ENCODE measurements around the gene ATG16L1. TPM values are rescaled to one million over a fixed set of nuclear protein-coding genes. Genes with fewer than 3 reads are reported as not detected.

ATG16L1 gene
- 56.3 and 62.2 TPM in 2 replicates for total RNA-seq

DNA sequence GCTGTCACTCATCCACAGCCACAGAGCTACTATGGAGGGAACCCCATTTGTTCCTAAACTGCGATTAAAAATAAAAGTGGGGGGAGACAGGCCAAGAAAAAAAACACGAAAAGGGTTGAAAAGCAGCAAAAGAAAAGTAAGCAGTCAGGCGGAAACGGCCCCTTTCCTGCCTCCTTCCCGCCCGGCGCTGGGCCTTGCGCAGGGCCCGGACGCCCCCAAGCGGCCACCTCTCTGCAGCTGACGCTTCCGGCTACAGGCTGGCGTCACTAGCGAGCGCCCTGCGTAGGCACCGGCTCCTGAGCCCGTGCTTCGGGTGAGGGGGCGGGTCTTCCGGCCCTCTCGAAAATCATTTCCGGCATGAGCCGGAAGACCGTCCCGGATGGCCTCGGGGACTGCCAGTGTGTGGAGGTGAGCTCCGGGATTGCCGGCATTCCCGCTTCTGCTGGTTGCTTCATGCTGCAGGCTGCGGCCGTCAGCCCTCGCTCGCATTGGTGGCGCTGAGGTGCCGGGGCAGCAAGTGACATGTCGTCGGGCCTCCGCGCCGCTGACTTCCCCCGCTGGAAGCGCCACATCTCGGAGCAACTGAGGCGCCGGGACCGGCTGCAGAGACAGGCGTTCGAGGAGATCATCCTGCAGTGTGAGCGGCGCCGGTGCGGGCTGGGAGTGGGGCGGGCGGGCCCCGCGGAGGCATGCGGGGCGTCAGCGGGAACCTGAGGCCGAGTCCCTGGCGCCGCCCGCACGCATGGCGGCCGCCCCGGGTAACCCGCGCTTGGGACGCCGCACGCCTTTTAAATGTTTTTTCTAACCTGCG is at the start of gene ATG16L1:
Gene ATG16L1, plus strand, starts transcription at position 368 of the 811 bp plus-strand sequence. Its CDS starts 155 bp downstream, at position 523.
- intact Hi-C loops (cut with micrococcal nuclease) = loop anchor here (1.0 to 5.0 kb wide), 11 partner anchors 17 to 699 kb away; partner anchors contain the start of genes EIF4E2, GIGYF2, INPP5D and TIGD1

DNA sequence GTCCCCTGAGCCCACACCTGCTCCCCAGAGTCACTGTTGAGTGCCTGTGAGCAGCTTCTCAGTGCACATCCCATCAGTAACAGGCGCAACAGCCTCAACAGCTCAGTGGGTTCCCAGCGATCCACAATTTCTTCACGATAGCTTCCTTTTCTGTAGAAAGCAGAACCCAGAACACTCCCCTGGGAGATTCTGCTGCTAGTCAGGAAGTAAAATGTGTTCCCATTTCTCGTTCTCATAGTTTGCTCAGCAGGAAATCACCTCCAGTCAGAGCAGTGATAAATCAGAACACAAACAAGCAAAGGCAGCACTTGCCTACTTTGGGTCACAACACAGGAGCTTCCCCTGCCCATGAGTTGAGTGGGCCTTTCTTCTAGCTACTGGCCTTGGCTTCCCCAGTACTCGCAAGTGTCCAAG is 48.9 kb upstream of the ATG16L1 start:
- intact Hi-C loops (cut with micrococcal nuclease) = no loop called here

DNA sequence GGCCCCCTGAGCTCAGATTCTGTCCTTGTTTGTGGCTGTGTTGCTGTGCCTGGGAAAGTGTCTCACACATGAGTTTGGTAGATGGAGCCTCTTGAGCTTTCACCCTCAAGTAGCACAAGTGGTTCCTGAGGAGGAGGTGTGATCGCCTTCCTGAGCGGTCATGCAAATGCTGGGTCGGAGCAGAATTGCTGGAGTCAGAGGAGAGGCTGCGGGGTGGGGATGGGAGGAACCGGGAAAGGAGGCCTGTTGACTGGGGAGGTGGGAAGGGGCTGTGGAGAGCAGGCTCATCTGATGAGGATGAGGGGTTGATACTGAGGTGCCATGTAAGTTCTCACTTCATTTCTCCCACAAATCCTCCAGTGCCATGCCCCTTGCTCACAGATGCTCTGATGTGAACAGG is 48.4 kb upstream of the ATG16L1 start:
- intact Hi-C loops (cut with micrococcal nuclease) = no loop called here

DNA sequence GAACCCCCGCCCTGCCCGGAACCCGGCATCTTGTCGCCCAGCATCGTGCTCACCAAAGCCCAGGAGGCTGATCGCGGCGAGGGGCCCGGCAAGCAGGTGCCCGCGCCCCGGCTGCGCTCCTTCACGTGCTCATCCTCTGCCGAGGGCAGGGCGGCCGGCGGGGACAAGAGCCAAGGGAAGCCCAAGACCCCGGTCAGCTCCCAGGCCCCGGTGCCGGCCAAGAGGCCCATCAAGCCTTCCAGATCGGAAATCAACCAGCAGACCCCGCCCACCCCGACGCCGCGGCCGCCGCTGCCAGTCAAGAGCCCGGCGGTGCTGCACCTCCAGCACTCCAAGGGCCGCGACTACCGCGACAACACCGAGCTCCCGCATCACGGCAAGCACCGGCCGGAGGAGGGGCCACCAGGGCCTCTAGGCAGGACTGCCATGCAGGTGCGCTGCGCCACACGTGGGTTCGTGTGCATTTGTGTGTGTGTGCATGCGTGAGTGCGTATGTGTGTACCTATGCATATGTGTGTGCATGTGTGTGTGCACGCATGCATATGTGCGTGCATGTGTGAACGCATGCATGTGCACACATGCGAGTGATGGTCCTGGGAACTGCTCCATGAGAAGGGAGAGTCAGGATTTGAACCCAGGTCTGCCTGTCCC is 47.1 kb upstream of the ATG16L1 start:
- intact Hi-C loops (cut with micrococcal nuclease) = no loop called here

DNA sequence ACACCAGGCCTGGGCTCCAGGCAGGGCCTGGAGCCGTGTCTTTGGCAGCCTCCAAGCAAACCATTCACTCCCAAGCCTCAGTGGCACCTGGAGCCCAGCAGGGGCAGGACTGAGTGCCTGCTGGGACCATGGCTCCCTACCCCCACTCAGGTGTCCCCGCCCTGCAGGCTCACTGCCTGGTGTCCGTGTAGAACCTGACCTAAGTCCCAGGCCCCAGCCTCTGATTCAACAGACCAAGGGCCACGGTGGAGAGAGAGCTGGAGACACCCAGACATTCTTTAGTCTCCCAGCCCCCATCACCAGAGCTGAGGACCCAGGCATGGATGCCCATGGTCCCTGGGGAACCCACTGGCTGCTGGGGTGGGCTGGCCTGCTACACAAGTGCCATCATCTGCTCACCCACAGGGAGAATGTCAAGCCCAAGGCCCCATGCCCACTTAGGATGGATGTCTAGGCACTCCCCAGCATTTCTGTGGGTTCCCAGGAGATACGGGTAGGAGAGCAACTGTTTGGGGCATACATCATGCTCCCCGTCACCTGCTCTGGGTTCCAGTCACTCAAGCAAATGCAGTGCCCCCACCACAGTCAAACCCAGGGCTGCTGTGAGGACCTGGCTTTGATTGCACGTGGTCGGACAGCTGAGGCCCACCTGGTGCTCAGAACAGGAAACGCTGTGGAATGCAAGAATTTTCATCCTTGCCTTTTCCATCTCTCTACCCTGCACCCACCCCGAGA is 42.9 kb upstream of the ATG16L1 start:
- intact Hi-C loops (cut with micrococcal nuclease) = no loop called here

DNA sequence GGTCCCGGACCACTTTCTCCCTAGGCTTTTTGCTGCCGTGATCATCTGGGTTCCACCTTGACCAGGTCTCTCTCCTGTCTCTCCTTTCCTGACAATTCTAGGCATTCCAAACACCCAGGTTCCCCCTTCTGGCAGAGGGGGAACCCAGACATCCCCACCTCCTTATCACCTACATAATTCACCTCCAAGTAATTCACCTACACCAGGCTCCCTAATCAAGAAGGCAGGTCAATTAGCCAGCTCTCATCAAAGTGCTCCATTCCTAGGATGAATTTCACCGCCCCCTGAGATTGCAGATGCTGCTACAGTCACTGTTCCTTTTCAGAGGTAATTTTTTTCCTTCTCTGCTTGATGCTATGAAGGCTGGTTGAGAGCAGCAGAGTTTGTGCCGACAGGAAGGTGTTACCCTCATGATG is 42.3 kb upstream of the ATG16L1 start:
- intact Hi-C loops (cut with micrococcal nuclease) = no loop called here

DNA sequence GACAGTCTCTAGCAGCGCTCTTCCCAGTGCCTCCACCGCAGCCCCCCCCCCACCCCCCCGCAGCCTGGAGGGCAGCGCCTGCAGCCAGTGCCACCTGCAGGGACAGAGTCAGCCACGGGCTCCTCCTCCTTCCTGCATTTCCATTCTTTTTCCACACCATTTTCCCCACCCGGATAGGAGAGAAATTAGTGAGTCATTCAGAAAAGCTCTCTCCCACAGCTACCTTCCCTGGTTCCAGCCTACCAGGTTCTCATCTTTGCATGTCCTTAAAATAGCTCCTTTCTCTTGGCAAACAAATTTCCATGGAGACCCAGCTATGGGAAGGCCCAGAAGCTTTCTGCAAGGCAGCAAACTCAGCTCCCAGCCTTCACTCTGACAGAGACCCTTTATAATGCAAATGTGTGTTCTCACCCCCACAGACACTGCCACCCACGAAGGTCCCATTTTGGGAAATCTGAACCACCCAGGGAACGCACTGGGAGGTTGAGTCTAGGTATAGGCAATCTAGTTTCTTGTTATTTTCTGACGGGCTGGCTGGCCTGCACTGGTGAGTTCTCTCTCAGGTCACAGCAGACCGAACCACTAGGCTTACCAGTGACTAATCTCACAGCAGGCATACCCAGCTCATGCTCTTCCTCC is 41.8 kb upstream of the ATG16L1 start:
- intact Hi-C loops (cut with micrococcal nuclease) = no loop called here

DNA sequence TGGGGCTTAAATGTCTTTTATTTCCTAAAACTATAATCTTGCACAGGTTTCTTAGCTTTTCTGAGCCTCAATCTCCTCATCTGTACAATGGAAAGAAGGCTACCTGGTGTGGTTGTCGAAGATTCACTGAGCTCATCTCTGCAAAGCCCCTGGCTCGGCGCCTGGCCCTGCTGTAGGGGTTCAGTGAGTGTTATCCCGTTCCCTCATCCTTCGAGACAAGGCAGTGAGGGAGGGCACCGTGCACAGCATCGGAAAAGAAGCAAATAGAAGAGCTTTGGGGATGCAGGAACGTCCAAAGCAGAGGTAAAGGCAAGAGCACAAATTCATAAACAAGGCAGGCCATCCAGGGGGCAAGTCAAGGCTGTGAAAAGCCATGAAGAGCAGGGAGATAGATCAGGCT is 41.2 kb upstream of the ATG16L1 start:
- intact Hi-C loops (cut with micrococcal nuclease) = no loop called here

DNA sequence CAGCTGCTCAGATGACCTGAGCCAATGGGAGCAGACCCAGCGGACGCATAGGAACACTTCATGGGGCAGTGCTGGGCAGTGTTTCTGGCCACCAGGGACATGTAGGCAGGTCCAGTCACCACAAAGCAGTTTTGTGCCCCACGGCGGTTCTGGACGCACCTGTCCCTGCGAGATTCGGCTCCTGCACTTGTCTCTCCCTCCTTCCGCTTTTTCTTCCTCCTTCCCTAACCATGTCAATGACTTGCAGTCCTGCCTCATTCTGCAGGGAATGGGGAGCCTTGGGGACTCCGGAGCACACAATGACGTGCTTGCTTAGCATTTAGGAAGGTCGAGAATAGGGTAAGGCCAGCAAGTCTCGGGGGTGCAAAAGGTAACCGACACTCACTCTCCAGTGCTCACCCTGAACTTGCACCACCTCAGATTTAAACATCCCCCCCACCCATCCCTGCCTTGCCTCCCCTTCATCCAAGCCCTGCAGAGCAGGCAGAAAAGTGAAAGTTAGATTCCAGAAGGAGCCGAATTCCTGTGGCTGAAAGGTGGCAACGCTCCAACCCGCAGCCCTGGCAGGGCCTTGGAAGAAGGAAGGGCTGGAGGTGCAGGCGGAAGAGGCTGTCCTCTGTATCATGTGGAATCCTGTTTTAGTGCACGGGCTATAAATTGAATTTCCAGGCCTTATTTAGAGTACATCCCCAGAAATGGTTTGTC is 40.5 kb upstream of the ATG16L1 start:
- intact Hi-C loops (cut with micrococcal nuclease) = no loop called here

DNA sequence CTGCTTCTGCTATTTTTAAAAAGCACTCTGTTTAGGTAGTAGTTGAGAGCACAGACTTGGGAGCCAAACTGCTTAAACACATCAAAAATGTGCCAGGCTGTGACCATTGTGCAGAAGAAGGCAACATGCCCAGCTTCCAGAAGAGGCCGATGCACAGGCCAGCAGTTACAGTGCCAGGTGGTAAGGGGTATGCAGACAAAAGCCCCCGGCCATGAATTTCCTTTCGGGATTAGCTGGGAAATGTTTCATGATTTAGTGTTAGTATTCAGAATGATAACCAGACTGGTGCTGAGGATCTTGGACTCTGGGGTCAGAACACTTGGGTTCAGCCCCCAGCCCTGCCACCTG is 40.0 kb upstream of the ATG16L1 start:
- intact Hi-C loops (cut with micrococcal nuclease) = no loop called here

DNA sequence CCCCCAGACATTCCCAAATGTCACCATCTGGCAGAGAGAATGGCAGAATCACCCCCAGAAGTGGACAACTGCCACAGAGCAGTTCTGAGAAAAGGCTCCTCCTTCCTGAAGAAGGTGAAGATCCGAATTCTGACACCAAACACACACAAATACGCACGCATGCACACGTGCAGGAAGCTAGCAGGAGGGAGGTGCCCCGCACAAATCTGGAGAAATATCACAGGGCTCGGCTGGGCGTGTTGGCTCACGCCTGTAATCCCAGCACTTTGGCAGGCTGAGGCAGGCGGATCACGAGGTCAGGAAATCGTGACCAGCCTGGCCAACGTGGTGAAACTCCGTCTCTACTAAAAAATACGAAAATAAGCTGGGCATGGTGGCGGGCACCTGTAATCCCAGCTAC is 38.5 kb upstream of the ATG16L1 start:
- intact Hi-C loops (cut with micrococcal nuclease) = no loop called here

DNA sequence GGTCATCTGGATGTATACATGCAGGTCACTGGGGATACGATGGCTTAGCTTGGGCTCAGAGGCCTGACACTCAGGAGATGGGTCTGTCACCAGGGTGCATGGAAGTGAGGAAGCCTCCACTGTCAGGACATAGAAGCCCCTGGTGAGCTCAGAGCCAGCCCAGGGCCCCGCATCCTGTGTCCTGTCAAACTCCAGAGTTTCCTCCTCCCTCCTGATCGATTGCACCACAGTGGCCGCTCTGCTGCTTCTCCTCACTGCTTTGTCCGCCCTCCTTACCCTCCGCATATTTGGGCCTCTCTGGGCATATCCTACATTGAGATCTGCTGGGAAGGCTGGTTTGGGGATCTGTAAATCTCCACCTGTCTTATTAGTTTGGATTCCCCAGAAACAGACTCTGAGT is 37.5 kb upstream of the ATG16L1 start:
- intact Hi-C loops (cut with micrococcal nuclease) = no loop called here

DNA sequence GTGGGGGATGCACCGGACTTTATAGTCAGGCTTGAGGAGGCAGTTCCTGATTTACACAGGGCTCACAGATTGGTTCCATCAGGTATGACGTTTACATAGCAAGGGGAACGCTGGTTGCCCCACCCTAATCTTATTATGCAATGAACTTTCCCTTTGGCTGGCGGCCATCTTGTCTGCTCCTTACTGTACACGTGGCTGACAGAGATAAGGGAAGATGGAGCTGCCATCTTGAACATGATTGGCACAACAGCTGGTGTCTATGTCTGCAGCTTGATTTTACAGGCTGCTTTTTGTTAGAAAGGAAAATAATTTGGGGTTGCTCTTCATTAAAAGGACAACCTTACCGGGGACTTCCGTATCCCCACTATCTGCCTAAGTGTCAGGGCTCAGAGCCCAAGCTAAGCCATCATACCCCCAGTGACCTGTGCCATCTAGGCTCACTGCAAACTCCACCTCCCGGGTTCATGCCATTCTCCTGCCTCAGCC is 33.5 kb upstream of the ATG16L1 start:
- intact Hi-C loops (cut with micrococcal nuclease) = no loop called here

DNA sequence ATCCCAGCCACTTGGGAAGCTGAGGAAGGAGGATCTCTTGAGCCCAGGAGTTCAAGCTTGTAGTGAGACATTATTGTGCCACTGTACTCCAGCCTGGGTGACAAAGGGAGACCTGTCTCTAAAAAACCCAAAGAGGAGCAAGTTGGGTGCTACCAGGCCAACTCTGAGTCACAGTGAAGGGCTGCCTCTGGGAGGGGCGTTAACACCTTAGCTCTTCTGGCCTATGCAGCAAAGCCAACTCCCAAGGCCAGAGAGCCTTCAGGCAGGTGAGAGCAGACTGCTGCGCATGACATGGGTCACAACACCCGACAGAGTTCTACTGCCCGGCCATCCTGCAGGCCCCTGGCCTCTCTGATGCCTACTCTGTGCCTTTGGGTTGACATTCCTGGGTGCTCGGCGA is 32.6 kb upstream of the ATG16L1 start:
- intact Hi-C loops (cut with micrococcal nuclease) = no loop called here

DNA sequence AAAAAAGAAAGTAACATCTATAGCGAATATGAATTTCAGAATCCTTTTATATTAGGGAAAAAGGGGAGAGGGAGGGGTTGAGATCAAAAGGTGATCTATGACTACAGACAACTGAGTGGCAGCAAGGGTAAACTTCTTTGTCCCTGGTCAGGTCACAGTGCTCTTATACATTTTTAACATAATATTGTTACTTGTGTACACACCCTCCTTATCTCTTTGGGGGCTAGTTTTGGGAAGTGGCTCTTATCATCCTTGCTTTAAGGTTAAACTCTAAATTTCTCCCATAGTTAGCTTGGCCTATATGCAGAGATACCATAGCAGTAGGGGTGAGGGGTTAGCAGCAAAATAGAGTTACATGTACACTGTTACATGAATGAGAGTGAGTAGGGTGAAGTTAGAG is 31.6 kb upstream of the ATG16L1 start:
- intact Hi-C loops (cut with micrococcal nuclease) = no loop called here

DNA sequence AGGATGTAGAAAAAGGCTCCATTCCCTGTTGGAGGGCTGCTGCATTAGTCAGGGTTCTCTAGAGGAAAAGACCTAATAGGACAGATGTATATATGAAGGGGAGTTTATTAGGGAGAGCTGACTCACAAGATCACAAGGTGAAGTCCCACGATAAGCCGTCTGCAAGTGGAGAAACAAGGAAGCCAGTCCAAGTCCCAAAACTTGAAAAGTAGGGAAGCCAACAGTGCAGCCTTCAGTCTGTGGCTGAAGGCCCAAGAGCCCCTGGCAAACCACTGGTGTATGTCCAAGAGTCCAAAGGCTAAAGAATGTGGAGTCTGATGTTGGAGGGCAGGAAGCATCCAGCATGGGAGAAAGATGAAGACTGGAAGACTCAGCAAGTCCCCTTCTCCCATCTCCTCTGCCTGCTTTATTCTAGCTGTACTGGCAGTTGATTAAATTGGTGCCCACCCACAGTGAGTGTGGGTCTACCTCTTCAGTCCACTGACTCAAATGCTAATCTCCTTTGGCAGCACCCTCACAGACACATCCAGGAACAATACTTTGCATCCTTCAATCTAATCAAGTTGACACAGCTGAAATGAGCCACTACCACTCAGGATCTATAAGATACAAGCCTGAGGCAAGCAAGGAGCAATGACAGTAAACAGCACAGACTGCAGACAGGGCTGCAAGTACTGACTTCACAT is 30.0 kb upstream of the ATG16L1 start:
- intact Hi-C loops (cut with micrococcal nuclease) = no loop called here

DNA sequence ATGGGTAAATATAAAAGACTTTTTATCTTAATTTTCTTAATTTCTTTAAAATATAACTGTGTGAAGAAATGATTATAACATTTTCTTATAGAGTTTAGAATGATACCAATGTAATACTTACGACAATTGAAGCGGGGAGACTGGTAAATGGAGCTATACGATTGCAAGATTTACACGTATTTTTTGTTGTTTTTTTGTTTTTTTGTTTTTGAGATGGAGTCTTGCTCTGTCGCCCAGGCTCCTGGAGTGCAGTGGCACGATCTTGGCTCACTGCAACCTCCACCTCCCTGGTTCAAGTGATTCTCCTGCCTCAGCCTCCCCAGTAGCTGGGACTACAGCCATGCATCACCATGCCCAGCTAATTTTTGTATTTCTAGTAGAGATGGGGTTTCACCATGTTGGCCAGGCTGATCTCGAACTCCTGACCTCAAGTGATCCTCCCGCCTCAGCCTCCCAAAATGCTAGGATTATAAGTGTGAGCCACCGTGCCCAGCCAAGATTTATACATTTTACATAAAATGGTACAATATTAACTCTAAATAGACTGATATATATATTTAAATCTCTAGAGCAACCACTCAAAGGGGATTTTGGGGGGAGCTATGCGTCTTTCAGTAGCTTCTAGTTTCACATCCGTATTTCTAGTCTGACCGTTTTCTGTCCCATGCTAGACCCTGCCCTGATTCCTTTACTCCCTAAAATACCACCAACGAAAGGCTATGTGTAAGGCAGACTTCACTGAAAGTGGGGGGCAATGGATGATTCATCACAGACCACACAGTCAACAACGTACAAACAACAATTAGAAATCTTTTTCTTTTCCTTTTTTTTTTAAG is 28.2 kb upstream of the ATG16L1 start:
- intact Hi-C loops (cut with micrococcal nuclease) = no loop called here

DNA sequence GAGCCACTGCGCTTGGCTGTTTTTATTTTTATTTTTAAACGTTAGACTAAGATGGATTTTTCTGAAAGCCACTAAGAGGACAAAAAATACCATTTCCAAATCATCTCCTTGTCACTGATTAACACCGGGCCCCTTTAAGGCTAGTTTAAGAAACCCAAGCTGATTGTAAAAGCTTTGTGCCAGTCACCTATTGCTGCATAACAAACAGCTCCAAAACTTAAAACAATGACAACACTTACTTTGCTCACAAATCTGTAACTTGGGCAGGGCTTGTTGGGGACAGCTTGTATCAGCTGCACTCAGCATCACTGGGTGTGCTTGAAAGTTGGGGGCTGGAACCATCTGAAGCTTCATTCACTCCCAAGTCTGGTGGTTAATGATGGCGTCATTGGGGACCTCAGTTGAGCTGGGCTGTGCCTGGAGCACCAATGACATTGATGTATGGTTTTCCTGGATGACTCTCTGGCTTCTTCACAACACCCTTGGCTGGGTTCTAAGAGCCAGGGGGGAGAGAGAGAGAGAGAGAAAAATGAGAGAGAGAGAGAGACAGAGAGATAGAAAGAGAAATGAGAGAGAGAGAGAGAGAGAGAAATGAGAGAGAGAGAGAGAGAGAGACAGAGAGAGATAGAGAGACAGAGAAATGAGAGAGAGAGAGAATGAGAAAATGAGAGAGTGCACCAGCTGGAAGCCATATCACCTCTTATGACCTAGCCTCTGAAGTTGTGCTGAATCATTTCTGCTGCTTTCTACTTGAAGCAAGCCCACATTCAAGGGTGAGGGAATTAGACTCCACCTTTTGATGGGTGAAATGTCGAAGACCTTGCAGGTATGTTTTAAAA is 26.0 kb upstream of the ATG16L1 start:
- intact Hi-C loops (cut with micrococcal nuclease) = no loop called here

All from T-helper 2 cell treated with Interferon-gamma antibody and Interleukin-4, amounts not matched to agents 100 ng/mL and 5 ng/mL, for 36 hours (primary cell).